ENCODE data around the gene DARS1.

Gene DARS1

GRCh38 chr2:135985018-135985825 is at the start of gene DARS1:
Gene DARS1, minus strand, starts transcription at chr2:135985626. Its CDS starts 158 bp downstream, at chr2:135985468.
- no peak for TF ChIP-seq CTCF (IDR thresholded peaks at IDR 0.05; ENCODE audit: control insufficient read depth, extremely low read depth, insufficient read depth)
- DNase-seq (ENCODE audit: low read depth), result no peak

GRCh38 chr2:136034629-136035028 is 49.2 kb upstream of the DARS1 start:
- DNase-seq (ENCODE audit: low read depth), result no peak
- H3K4me3 ChIP-seq (ENCODE audit: low read depth, low read length), result no peak overlapping the region
- no peak for TF ChIP-seq CTCF (IDR thresholded peaks at IDR 0.05; ENCODE audit: control insufficient read depth, extremely low read depth, insufficient read depth)

More at GRCh38 chr2:135985018-135985825, at the start of gene DARS1:
- peak within 1 kb of the TSS; percentile 73 for H3K4me3 ChIP-seq (ENCODE audit: low read depth, low read length)

- no peak overlapping the region for H3K4me3 ChIP-seq (ENCODE audit: low read depth, low read length)
- no peak for DNase-seq (ENCODE audit: low read depth)
- no peak for TF ChIP-seq CTCF (IDR thresholded peaks at IDR 0.05; ENCODE audit: control insufficient read depth, extremely low read depth, insufficient read depth)
Measured at GRCh38 chr2:136032817-136033535, 47.5 kb upstream of the DARS1 start.

- no peak for TF ChIP-seq CTCF (IDR thresholded peaks at IDR 0.05; ENCODE audit: control insufficient read depth, extremely low read depth, insufficient read depth)
- H3K4me3 ChIP-seq (ENCODE audit: low read depth, low read length), result no peak overlapping the region
- DNase-seq (ENCODE audit: low read depth), result no peak
Measured at GRCh38 chr2:136032192-136032591, 46.8 kb upstream of the DARS1 start.

- TF ChIP-seq CTCF (IDR thresholded peaks at IDR 0.05; ENCODE audit: control insufficient read depth, extremely low read depth, insufficient read depth), result no peak
- no peak for DNase-seq (ENCODE audit: low read depth)
- H3K4me3 ChIP-seq (ENCODE audit: low read depth, low read length), result no peak overlapping the region
Measured at GRCh38 chr2:136031711-136032110, 46.3 kb upstream of the DARS1 start.

- no peak overlapping the region for H3K4me3 ChIP-seq (ENCODE audit: low read depth, low read length)
- TF ChIP-seq CTCF (IDR thresholded peaks at IDR 0.05; ENCODE audit: control insufficient read depth, extremely low read depth, insufficient read depth), result no peak
- no peak for DNase-seq (ENCODE audit: low read depth)
Measured at GRCh38 chr2:136030406-136030805, 45.0 kb upstream of the DARS1 start.
